Measurements from ENCODE around the gene PLA2G2C. TPM values are rescaled to one million over a fixed set of nuclear protein-coding genes. Genes with fewer than 3 reads are reported as not detected.
"Not testable (repeated sequence)": the region's sequence is repeated elsewhere in the genome, so short reads cannot be mapped to it uniquely, and the experiment has no call there.

The PLA2G2C gene
- total RNA-seq, 4 donors from 2014 or later: not detected

GRCh38 chr1:20223106-20223505, 36.8 kb upstream of the PLA2G2C start:
- no peaks in the 10 kb centered on the region for H3K36me3 ChIP-seq
- DNase-seq: no peak
- intact Hi-C loops (cut with DNase I; ENCODE audit: low total_unique reads): no loop called here

GRCh38 chr1:20220036-20220435, 33.7 kb upstream of the PLA2G2C start:
- Histone ChIP-seq H3K27ac (no peak overlapping the region), H3K27me3 (no peaks in the 10 kb centered on the region), H3K9me3 (no peaks in the 10 kb centered on the region), H3K4me3 (no peak overlapping the region), H3K36me3 (no peaks in the 10 kb centered on the region), H3K4me1 (no peaks in the 10 kb centered on the region)
- DNase-seq: no peak
- intact Hi-C loops (cut with DNase I; ENCODE audit: low total_unique reads): no loop called here
- TF ChIP-seq CTCF (IDR thresholded peaks at IDR 0.05) (no peak), POLR2A (IDR thresholded peaks at IDR 0.05) (no peak)

More at GRCh38 chr1:20223106-20223505, 36.8 kb upstream of the PLA2G2C start:
- Histone ChIP-seq H3K9me3 (no peaks in the 10 kb centered on the region), H3K4me1 (no peaks in the 10 kb centered on the region), H3K27ac (no peak overlapping the region), H3K4me3 (no peak overlapping the region), H3K27me3 (no peaks in the 10 kb centered on the region)
- no peak for TF ChIP-seq CTCF (IDR thresholded peaks at IDR 0.05)
- TF ChIP-seq POLR2A (IDR thresholded peaks at IDR 0.05): no peak

- not testable (repeated sequence) for H3K4me3 ChIP-seq, H3K27me3 ChIP-seq, H3K9me3 ChIP-seq, H3K27ac ChIP-seq, H3K4me1 ChIP-seq, H3K36me3 ChIP-seq, DNase-seq
- intact Hi-C loops (cut with DNase I; ENCODE audit: low total_unique reads): loop anchor here (10.0 kb wide), 1 partner anchor 276 kb away; no protein-coding TSS in a partner anchor
Observed at GRCh38 chr1:20219053-20219452, 32.7 kb upstream of the PLA2G2C start.

- Histone ChIP-seq H3K4me3 (no peak overlapping the region), H3K4me1 (no peaks in the 10 kb centered on the region), H3K9me3 (no peaks in the 10 kb centered on the region), H3K27me3 (no peaks in the 10 kb centered on the region), H3K36me3 (no peaks in the 10 kb centered on the region), H3K27ac (no peak overlapping the region)
- no peak for DNase-seq
- intact Hi-C loops (cut with DNase I; ENCODE audit: low total_unique reads): loop anchor here (10.0 kb wide), 1 partner anchor 278 kb away; no protein-coding TSS in a partner anchor
- TF ChIP-seq POLR2A (IDR thresholded peaks at IDR 0.05): no peak
- no peak for TF ChIP-seq CTCF (IDR thresholded peaks at IDR 0.05)
Observed at GRCh38 chr1:20216574-20216973, 30.3 kb upstream of the PLA2G2C start.

- Histone ChIP-seq H3K4me1 (no peaks in the 10 kb centered on the region), H3K9me3 (no peaks in the 10 kb centered on the region), H3K4me3 (no peak overlapping the region), H3K27me3 (no peaks in the 10 kb centered on the region), H3K36me3 (no peaks in the 10 kb centered on the region), H3K27ac (no peak overlapping the region)
- intact Hi-C loops (cut with DNase I; ENCODE audit: low total_unique reads): loop anchor here (10.0 kb wide), 1 partner anchor 279 kb away; no protein-coding TSS in a partner anchor
- DNase-seq: no peak
- TF ChIP-seq CTCF (IDR thresholded peaks at IDR 0.05) (no peak), POLR2A (IDR thresholded peaks at IDR 0.05) (no peak)
Observed at GRCh38 chr1:20215716-20216115, 29.4 kb upstream of the PLA2G2C start.
